Epithelial cell of proximal tubule (primary cell): Measurements from ENCODE around the gene SMCO2. TPM values are rescaled to one million over a fixed set of nuclear protein-coding genes. Genes with fewer than 3 reads are reported as not detected.

ENCODE experiments used
- DNase-seq: peaks from one replicate; pipeline ENCODE4 v3.0.0-alpha.2; 2011; ENCODE audit warnings: low read depth
- H3K4me3 ChIP-seq: 2 replicates; pipeline ENCODE4 v1.5.1; 2011; ENCODE audit warnings: low read depth, mild to moderate bottlenecking, low read length
- CTCF ChIP-seq: conservative IDR thresholded peaks from 2 replicates; pipeline ENCODE4 v1.5.1; 2012; ENCODE audit warnings: low read depth, mild to moderate bottlenecking, low read length
- total RNA-seq: library from RNA; depleted of rRNA; stranded (reverse); fragments of >200 nt; gene quantifications from 2 replicates; pipeline ENCODE4 v1.2.3, GENCODE V29; 2015

Gene SMCO2
- total RNA-seq, 1 donor from 2014 or later: not detected

GRCh38 chr12:27521066-27521465 is 74.5 kb downstream of the SMCO2 start:
- no peak for TF ChIP-seq CTCF
- H3K4me3 ChIP-seq: no peak overlapping the region
- no peak for DNase-seq

DNA sequence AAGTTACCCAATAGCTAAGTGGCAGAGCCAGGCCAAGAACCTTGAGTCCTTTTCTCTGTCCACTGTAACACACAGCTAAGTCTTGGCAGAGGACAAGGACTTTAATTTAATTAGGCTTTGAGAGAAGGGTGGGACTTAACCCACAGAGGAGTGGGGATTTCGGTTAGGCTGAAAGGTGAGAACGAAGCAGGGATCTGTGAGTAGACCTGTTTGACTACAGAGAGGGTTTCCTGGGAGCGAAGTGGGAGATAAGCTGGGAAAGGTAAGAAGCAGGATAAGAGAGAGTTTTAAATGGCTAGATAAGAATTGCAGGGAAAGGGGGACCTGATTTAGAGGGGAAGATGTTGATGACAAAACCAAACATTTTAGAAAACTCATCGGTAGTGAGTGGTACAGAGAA is 75.4 kb downstream of the SMCO2 start:
- DNase-seq: no peak
- TF ChIP-seq CTCF: no peak
- H3K4me3 ChIP-seq: no peak overlapping the region

- peak overlapping the region; percentile 81 for H3K4me3 ChIP-seq
- DNase-seq: no peak
- no peak for TF ChIP-seq CTCF
These were observed 76.7 kb downstream of the SMCO2 start for GRCh38 chr12:27523305-27523641.

GRCh38 chr12:27523642-27524493 is 77.3 kb downstream of the SMCO2 start, which contains the start of gene PPFIBP1:
TSS of gene PPFIBP1 (plus strand) at chr12:27524206. CDS start at chr12:27633397, 109,191 bp downstream.
- TF ChIP-seq CTCF: peak; percentile 44
- peak; percentile 77 for DNase-seq
- peak within 1 kb of the TSS; percentile 81 for H3K4me3 ChIP-seq

GRCh38 chr12:27524494-27524835 is 77.9 kb downstream of the SMCO2 start:
- peak overlapping the region; percentile 81 for H3K4me3 ChIP-seq
- no peak for DNase-seq
- TF ChIP-seq CTCF: no peak

DNA sequence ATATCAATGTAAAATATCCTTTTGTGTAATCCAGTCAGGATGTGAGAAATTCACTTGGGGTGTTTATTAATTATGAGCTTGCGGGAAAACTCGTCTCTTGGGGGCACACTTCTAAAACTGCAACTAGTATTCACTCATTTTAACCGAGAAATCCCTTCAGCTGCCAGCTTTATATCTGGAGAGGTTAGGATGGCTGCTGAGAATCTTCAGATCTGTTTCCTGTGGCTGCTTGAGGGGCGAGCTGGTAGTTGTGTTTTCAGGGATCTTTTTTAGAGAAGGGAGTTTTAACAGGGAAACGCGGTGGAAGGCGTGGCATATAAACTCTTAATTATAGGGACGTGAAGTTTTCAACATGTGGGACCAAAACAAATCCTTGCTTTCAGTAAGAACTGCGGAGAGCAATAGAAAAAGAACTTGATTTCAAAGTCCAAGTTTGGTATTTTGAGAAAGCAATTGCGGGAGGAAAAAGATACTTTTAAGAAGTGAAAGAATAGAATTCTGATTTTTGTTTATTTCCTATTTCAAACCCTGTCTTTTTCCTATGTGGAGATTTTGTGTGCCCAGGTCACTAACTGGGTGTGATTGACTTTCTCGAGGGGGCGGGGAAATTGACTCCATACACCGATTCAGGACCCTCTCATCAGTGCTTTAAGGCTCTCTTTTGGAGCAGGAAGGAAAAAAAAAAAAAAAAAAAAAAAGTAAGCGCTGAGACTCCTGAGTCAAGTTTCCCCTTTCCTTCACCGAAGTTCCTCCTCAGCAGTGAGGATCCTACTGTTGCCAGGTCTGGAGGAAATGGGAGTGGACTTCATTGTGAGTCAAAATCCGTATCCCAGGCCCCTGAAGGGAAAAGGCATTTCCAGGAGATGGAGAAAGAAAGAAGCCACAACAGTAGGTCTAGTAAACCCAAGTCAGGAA is 78.6 kb downstream of the SMCO2 start:
- H3K4me3 ChIP-seq: peak overlapping the region; percentile 81
- peak; percentile 14 for TF ChIP-seq CTCF
- no peak for DNase-seq
